CD4-positive, alpha-beta T cell (primary cell): ENCODE measurements around the gene MPRIP. TPM values are rescaled to one million over a fixed set of nuclear protein-coding genes. Genes with fewer than 3 reads are reported as not detected.
A peak's percentile ranks its signal among the peaks of the same experiment; 100 is the strongest.

Source experiments
- ATAC-seq: fragments of 200-7000 bp; cut with Tn5 transposase; one replicate; pipeline ENCODE4 v1.10.0; 2022; ENCODE audit warnings: mild to moderate bottlenecking; ENCODE audit not compliant: poor library complexity
- CTCF ChIA-PET: fragments of 350-600 bp; sonication (Branson Sonifier 250); formaldehyde crosslinking; loops from one replicate; lab custom pipeline; 2021; ENCODE audit warnings: antibody characterized with exemption, inconsistent platforms; lab: Charles Lee
- POLR2A ChIA-PET: fragments of 350-600 bp; sonication (Branson Sonifier 250); formaldehyde crosslinking; loops from one replicate; lab custom pipeline; 2021; ENCODE audit warnings: antibody characterized with exemption, inconsistent platforms; lab: Charles Lee
- DNase-seq, 14 experiments: peaks; one replicate each; pipeline ENCODE4 v3.0.0-alpha.2; 2013 to 2020; ENCODE audit warnings: mixed read lengths in 2 of 14
- H3K27ac ChIP-seq, 2 donors: one replicate each; pipeline versions ENCODE4 v1.5.1 to v1.7.0; 2013; ENCODE audit warnings: low read length in 2 of 2, low read depth in 1 of 2, mild to moderate bottlenecking in 1 of 2
- H3K27me3 ChIP-seq, 2 experiments: 1 replicate in 1 of 2; 2 replicates in 1 of 2; pipeline versions ENCODE4 v1.6.1 to v1.7.0; 2013; ENCODE audit warnings: low read length in 2 of 2, control low read depth in 1 of 2, mild to moderate bottlenecking in 1 of 2, moderate library complexity in 1 of 2; ENCODE audit not compliant: insufficient read depth in 2 of 2, control insufficient read depth in 1 of 2
- H3K36me3 ChIP-seq: one replicate; pipeline ENCODE4 v1.6.1; 2013; ENCODE audit warnings: low read length, control low read depth; ENCODE audit not compliant: insufficient read depth
- H3K4me1 ChIP-seq: one replicate; pipeline ENCODE4 v1.6.1; 2013; ENCODE audit warnings: low read length, control low read depth; ENCODE audit not compliant: insufficient read depth
- H3K4me3 ChIP-seq: one replicate; pipeline ENCODE4 v1.5.1; 2013; ENCODE audit warnings: mild to moderate bottlenecking, low read length, moderate library complexity
- H3K9me3 ChIP-seq, 2 experiments: 1 replicate in 1 of 2; 2 replicates in 1 of 2; pipeline versions ENCODE4 v1.6.1 to v1.7.0; 2013; ENCODE audit warnings: low read length in 2 of 2, mild to moderate bottlenecking in 2 of 2, control low read depth in 1 of 2, moderate library complexity in 1 of 2; ENCODE audit not compliant: control insufficient read depth in 1 of 2, insufficient read depth in 1 of 2
- H3K27ac Mint-ChIP-seq: one replicate; pipeline ENCODE4 v1.8.0; 2020; ENCODE audit warnings: mixed read lengths
- H3K27me3 Mint-ChIP-seq: one replicate; pipeline ENCODE4 v1.8.0; 2021; ENCODE audit warnings: mixed read lengths
- H3K36me3 Mint-ChIP-seq: one replicate; pipeline ENCODE4 v1.8.0; 2021; ENCODE audit warnings: low read depth, mixed read lengths
- H3K4me1 Mint-ChIP-seq: one replicate; pipeline ENCODE4 v1.8.0; 2021; ENCODE audit warnings: low read depth, mixed read lengths
- H3K4me3 Mint-ChIP-seq: one replicate; pipeline ENCODE4 v1.8.0; 2020; ENCODE audit warnings: mild to moderate bottlenecking, mixed read lengths
- H3K9me3 Mint-ChIP-seq: one replicate; pipeline ENCODE4 v1.8.0; 2020; ENCODE audit warnings: mixed read lengths
- CTCF ChIP-seq: fragments of 200-600 bp; IDR thresholded peaks from one replicate; pipeline ENCODE4 v1.8.0; 2022; ENCODE audit warnings: antibody characterized with exemption, mild to moderate bottlenecking
- intact Hi-C, 2 experiments: fragments of 100-400 bp; cut with DNase I in 1 of 2; cut with micrococcal nuclease in 1 of 2; formaldehyde crosslinking; loops; one replicate each; pipeline versions ENCODE4 v1.15.1 to v1.9.0; 2023 to 2025; cut with DNase I, micrococcal nuclease
- total RNA-seq, 174 experiments: library from RNA in 2 of 174; stranded (reverse) in 2 of 174; gene quantifications; one replicate each; pipeline ENCODE4 v1.2.3 and lab custom pipeline; 2021 to 2026

MPRIP gene
- total RNA-seq, 2 experiments from 2014 or later: 176 to 188 TPM

- no peak overlapping the region for H3K4me3 Mint-ChIP-seq
- ATAC-seq: no peak
- peaks cover 45% of the 10 kb centered on the region for H3K36me3 Mint-ChIP-seq
- H3K27me3 Mint-ChIP-seq: no peaks in the 10 kb centered on the region
- no peak overlapping the region for H3K27ac ChIP-seq
- no peak for DNase-seq
- no peaks in the 10 kb centered on the region for H3K27me3 ChIP-seq
- TF ChIP-seq CTCF: no peak
- peaks cover 42% of the 10 kb centered on the region for H3K4me1 Mint-ChIP-seq
- peaks cover 32% of the 10 kb centered on the region for H3K36me3 ChIP-seq
- no peak overlapping the region for H3K4me3 ChIP-seq
- no peaks in the 10 kb centered on the region for H3K9me3 ChIP-seq
- CTCF ChIA-PET: no interaction called here
- H3K27ac Mint-ChIP-seq: no peak overlapping the region
- H3K4me1 ChIP-seq: peaks cover 35% of the 10 kb centered on the region
- no peaks in the 10 kb centered on the region for H3K9me3 Mint-ChIP-seq
- intact Hi-C loops: no loop called here
- POLR2A ChIA-PET: no interaction called here
These were observed 48.4 kb downstream of the MPRIP start for GRCh38 chr17:17090642-17091103.

DNA sequence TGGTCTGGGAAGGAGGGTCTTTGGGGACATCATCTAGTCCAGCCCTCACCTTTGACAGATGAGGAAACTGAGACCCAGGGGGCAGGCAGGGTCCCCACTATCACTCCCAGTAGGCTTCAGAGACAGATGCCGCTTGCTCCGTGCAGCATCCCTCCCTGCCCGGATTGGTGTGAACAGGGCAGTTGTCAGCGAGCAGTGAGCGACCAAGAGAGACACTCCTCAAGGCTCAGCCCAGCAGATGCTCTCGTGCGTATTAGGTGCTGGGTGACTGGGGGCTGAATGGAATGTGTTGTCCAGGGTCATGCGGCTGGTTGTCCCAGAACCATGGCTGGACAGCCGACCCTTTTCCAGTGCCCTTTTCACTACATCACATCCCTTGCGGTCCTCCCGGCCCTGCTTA lies 49.0 kb downstream of the MPRIP start:
- intact Hi-C loops: no loop called here
- peaks cover 39% of the 10 kb centered on the region for H3K4me1 Mint-ChIP-seq
- H3K27me3 Mint-ChIP-seq: no peaks in the 10 kb centered on the region
- Histone ChIP-seq H3K4me3 (no peak overlapping the region), H3K27me3 (no peaks in the 10 kb centered on the region), H3K36me3 (peaks cover 29% of the 10 kb centered on the region), H3K9me3 (no peaks in the 10 kb centered on the region), H3K27ac (no peak overlapping the region), H3K4me1 (peaks cover 35% of the 10 kb centered on the region)
- H3K4me3 Mint-ChIP-seq: no peak overlapping the region
- no peaks in the 10 kb centered on the region for H3K9me3 Mint-ChIP-seq
- DNase-seq: no peak
- ChIA-PET CTCF (no interaction called here), POLR2A (no interaction called here)
- no peak for ATAC-seq
- H3K36me3 Mint-ChIP-seq: peaks cover 42% of the 10 kb centered on the region
- H3K27ac Mint-ChIP-seq: no peak overlapping the region
- no peak for TF ChIP-seq CTCF

DNA sequence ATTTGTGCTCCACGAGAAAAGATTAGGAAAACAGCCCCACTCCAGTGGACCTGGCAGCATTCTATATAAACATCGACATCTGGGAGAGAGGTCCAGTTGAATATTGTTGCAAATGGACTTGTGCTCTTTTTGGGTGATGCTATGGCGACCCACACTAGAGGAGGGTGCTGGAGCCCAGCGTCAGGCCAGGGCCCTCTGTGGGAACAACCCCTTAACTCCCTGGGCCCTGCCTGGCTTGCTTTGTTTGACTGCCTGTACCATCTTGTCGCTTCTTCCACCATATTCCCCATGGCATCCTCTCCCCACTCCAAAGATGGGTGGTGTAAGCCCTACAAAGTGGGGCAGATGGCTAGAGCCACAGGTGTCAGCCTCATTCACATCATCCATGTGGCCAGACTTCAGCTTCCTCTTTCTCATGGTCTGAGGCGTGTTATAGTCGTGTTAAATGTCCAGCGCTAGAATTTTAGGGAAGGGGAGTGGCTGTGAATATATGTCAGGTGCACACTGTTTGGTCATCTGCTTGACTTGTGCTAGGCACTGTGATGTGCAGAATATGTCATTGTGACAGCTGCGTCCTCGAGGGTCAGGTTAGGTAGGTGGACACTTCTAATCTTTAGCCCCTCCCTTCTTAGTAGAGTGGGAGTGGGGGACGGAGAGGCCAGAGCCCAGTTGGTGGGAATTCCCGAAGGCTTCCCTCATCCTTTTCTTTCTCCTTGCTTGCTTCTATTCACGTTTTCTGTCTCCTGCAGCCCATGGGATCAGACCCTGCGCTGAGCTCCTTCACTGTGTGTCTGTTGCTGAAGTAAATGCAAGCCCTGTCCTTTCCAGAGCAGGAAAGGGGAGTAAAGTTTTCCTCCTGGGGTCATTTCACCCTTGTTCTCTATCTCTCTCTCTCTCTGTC lies 49.8 kb downstream of the MPRIP start:
- no peaks in the 10 kb centered on the region for H3K27me3 Mint-ChIP-seq
- H3K4me3 Mint-ChIP-seq: no peak overlapping the region
- no peak overlapping the region for H3K4me3 ChIP-seq
- H3K36me3 Mint-ChIP-seq: peaks cover 43% of the 10 kb centered on the region
- H3K27me3 ChIP-seq: no peaks in the 10 kb centered on the region
- H3K4me1 Mint-ChIP-seq: peaks cover 33% of the 10 kb centered on the region
- H3K27ac ChIP-seq: no peak overlapping the region
- no peaks in the 10 kb centered on the region for H3K9me3 Mint-ChIP-seq
- CTCF ChIA-PET: no interaction called here
- intact Hi-C loops: no loop called here
- ATAC-seq (no peak), DNase-seq (no peak)
- TF ChIP-seq CTCF: no peak
- H3K9me3 ChIP-seq: no peaks in the 10 kb centered on the region
- peaks cover 35% of the 10 kb centered on the region for H3K4me1 ChIP-seq
- peaks cover 28% of the 10 kb centered on the region for H3K36me3 ChIP-seq
- POLR2A ChIA-PET: no interaction called here
- H3K27ac Mint-ChIP-seq: peak overlapping the region; percentile 42
